ENCODE data around the gene PMVK.

The PMVK gene

DNA sequence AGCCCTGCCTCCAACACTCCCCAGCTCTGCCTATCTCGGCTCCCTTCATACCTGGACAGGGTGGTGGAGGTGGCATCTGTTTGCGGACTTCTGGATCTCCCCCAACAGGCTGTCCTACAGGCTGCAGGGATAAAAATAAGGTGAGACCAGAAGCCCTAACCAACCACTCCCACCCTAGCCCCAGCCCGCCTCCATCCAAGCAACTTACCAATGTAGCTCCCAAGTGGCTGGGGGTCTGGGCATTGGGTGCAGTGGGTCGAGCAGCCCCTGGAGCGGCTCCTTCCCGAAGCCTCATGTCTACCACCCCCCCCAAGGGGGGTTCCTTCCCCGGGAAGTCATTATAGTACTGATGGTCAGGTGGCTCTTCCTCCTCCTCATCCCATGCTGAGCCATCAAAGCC is 29.6 kb upstream of the PMVK start:
- DNase-seq = no peak

DNA sequence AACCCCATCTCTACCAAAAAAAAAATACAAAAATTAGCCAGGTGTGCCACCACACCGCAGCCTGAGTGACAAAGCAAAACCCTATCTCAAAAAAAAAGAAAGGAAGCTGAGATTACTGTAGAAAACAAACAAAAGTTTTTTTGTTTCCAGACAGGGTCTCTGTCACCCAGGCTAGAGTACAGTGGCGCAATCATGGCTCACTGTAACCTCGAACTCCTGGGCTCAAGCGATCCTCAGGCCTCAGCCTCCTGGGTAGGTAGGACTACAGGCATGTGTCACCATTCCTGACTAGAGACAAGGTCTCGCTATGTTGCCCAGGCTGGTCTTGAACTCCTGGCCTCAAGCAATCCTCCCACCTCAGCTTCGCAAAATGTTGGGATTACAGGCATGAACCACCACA is 27.8 kb upstream of the PMVK start:
- DNase-seq = no peak

DNA sequence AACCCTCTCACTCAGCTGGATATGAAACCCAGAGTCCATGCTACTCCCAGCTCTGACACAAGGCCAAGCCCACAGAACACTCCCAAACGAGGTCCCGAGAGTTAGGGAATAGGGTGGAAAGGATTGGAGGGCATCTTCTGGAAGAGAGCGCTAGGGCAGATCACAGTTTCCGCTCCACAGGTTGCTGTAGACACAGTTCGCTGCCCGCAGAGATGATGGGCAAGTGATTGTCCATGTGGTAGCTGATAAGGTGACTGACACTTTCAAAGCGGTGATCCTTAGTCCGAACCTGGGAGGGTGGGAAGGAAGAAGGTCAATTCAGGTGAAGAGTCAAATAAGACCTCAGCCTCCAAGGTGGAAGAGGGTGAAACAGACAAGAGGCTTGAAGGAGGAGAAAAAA is 27.1 kb upstream of the PMVK start:
- no peak for DNase-seq

DNA sequence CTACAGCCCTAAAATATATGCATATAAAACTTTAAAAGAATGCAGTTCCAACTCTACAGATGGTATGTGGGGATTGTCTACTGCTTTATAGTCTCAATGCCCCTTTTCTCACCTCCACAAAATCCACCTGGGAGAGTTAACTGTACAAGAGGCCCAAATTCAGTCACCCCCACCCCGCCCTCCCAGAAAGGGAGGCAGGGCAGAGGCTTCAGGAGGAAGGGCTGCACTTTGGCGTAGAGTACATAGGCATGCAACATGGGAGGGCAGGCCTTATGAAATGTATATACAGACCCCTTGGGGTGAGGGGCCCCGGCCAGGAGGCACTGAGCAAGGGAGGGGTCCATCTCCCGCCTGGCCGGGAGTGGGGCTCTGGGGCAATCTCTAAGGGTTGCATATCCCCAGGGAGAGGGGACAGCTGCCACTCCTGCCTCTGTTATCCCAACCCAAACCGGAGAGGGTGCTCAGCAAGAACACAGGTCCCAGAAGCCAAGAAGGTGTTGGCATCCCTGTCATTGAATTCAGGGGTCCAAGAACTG is 26.3 kb upstream of the PMVK start:
- DNase-seq = no peak

DNA sequence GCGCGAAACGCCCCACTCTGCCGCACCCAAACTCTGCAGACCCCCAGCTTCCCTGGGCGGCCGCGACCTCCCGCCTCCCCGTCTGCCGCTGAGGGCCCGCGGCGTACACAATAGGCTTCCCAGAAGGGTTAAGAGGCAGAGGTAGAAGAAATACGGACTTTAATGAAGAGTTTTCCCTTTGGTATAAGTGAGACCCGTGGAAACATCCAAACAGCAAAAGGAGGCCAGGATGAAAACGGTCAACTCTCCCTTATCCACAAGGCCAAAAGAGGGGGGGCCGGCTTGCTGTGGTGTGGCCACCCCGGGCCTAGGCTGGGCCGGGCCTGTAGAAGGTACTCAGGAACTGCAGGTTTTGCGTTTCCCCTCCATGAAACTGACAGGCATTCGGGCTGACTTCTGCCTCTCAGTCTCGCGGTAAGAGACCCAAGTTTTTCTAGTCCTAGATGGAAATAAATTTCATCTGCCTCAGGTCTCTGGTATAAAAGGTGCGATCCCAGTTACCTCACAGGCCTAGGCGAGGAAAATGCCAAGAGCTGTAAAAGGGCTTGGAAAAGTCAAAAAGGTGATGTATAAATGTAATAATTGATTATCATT is 25.7 kb upstream of the PMVK start:
- no peak for DNase-seq

DNA sequence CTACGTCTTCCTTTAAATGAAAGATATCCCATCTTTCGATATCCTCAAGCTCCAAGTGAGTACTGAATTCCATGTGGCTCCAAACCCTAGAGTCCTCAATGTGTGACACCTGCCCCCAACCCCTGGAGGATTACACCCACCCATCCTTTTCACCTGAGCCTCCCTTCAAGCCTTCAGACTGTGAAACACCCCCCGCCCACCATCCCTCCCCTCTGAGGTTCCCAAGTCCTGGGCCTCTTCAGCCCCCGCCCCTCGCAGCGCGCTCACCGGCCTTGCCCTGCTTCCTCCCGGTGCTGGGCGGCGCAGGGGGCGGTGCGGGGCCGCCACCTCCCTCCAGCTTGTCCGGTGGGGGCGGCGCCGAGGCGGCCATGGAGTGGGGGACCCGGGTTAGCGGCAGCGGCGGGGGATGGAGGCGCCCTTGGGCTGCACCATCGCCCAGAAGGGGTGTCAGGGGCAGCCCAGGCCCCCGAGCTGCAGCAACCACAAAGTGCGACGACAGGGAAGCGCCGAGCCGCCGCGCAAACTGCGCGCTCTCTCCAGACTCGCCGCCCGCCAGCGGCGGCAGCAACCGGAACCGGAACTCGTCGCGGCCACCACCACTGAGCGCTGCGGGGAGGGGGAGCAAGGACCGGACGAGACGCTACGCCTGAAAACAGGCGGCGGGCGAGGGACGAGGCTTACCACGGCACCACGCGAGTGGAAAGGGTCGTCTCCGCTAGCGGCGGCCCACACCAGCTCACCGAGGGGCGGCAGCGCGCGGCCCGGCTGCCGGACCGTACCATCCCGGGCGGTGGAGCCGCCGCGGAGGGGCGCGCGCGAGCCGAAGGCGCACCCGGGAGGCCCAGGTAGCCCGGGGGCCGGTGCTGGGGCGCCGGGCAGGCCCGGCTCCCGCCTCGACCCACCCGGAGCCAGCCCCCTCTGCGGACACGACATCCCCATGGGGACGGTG is 25.0 kb upstream of the PMVK start, which contains the start of gene PYGO2:
TSS of gene PYGO2 (minus strand) at position 576 of the 949 bp plus-strand sequence. CDS start at position 370, 206 bp downstream.
- peak; percentile 79 for DNase-seq

DNA sequence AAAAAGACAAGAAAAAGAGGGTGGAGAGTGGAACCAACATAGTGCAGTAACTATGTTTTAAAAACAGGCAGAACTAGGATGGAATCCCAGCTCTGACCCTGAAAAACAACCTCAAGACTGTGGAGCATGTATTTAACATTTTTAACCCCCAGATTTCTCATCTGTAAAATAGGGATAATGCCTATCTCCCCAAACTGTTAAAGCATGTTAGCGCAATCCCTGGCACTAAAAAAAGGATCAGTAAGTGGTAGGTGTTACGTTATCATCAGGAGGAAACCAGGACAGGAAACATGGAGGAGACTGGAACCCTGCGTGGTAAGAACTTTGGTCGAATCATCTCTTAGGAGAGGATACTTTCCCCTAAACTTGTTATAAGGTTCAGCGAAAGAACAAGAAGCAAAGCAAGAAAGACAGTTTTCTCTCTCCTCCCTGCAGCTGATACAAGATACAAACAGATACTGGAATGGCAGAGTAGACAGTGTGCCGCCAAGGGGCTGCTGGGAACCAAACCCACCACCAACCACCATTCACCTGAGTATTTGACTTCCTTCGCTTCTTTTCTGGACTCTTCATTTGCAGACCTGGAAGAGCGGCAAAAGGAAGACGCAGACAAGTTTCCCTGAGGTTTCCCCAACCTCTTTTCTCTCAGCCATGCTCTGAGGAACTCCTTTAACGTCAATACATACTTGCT is 24.1 kb upstream of the PMVK start:
- no peak for DNase-seq

DNA sequence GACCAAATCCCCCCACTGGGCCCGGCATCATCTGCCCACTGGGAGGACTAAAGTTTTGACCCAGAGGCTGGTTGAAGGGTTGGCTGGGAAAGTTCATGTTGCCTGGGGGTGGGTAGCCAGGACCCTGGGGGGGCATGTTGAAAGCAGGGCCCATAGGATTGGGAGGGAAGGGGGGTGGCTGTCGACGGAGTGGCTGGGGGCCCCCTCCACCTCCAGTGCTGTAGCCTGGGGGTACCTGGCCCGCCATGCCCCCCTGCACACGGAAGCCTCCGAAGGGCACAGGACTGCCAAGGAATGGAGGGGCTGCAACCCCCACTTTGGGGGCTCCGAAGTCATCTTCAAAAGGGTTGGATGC is 22.9 kb upstream of the PMVK start:
- DNase-seq = no peak

DNA sequence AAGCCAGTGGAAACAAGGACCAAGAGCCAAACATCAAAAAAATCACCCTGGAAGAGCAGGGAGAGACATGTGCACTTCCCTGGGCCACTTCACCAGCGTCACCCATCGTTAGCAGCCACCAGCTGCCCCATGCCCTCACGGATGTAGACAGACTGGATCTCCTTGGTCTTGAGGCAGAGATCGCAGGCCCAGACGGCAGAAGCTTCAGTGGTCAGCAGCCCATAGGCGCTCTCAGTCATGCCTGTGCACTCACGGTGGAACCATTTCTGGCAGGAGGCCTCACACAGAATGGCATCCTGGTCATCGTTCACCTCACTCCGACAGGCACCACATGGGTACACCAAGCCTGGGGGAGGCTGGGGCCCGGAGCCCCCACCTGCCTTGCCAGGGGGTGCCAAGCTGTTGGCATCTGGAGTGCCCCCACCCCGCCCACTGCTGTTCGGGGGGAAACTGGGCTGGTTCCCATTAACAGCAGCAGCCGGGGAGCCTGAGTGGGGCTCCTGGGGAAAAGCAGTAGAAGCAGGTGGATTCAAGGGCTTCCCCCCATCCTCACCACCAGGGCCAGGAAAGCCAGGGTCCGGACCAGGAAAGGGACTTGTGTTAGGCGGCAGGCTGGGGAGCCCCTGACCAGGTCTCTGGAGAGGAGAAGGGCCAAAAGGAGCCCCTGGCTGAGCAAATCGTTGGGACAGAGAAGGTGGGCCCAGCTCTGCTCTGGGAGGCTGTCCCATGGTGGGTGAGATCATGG is 22.3 kb upstream of the PMVK start:
- no peak for DNase-seq

DNA sequence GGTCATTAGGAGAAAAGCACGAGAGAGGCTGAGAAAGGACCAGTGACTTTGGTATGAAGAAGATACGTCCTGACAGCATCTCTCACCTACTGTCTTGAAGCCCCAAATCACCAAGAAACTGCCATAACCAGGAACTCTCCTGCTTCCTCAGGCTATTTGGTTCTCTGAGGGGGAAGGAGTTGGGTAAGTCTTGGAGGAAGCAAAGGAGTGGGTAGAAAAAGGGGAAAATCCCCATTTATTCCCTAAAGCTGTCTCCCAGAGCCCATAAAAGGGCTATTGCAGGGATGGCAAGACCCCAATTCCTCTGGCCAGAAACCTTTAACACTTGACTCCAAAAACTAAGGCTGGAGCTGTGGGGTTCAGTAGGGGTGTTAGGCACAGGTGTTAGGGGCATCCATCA is 21.5 kb upstream of the PMVK start:
- no peak for DNase-seq

DNA sequence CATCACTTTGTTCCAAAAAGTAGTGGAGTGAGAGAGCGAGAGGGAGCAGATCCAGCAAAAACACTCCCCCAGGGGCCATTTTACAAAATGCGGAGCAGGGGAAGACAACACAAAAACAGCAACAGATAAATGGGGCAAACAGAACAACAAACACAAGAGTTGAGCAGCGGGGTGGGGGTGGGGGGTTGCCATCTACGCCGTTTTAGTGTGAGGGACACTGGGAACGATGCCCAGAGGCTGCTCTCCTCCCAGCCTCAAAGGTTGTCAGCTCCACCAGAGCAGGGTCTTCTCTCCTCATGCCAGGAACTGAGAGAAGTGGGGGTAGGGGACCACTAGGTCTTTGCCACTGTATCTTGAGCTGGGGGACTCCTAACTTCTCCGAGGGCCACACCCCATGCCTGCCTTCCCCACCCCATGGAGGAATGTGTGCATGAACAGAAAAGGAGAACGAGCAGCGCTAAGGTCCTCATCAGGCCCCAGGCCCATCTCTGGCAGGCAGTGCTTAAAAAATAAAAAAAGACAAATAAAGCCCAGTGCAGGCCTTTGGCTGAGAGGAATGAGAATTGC is 20.7 kb upstream of the PMVK start:
- no peak for DNase-seq

DNA sequence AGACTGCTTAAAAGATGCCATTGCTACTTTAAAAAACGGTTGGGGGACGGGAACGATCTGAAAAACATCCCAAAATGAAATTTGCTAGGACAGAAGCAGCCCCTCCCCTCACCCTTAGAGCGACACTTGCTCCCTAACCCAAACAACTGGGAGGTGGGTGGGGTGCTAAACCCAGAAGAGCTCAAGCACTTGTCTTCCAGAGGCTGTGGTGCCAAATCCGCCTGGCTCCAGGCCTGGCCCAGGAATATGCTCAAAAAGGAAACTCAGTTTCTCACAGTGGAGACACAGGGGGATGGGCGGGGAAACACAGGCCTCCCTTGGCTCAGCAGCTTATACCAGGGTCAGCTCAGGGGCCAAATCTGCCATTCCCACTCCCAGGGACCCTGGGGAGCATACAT is 20.0 kb upstream of the PMVK start:
- DNase-seq = no peak

DNA sequence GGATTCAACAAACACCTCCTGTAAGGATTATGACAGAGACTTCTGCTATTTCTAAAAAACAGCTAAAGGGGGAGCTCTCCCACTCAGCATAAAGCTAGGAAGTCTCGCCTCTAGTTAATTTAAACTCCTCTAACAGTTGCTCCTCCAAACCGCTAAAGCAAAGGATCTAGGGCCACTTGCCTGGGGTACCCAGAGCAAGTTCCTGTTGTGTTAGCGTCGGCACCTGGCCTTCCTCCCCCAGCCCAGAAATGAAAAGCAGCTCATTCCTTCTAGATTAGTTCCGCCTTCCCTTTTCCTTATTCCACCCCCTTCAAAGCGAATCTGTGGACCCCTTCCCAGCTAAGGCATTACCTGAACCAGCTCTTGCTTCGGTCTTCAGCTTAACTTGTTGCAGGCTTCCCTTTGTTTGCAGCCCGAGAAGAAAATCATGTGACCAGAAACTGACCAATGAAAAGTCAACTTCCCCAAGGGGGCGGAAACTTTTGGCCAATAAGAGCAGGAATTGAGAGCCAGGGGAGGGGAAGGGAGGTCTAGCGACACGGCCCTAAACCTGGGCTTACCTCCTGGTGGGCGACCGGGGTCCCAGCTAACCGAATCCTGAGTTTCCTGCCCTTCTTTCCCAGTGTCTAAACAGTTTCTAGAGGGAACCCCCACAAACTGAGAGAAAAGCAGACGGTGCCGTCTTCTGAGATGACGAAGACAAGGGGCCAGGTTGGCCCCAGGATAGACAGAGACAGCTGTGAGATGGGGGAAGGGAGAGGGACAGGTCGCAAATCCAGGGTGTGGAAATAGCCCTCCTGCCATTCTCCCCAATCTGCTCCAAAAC is 19.4 kb upstream of the PMVK start, which contains the start of gene PBXIP1:
TSS of gene PBXIP1 (minus strand) at position 382 of the 826 bp plus-strand sequence. CDS start 2,378 bp downstream, outside the sequence.
- peak; percentile 71 for DNase-seq

DNA sequence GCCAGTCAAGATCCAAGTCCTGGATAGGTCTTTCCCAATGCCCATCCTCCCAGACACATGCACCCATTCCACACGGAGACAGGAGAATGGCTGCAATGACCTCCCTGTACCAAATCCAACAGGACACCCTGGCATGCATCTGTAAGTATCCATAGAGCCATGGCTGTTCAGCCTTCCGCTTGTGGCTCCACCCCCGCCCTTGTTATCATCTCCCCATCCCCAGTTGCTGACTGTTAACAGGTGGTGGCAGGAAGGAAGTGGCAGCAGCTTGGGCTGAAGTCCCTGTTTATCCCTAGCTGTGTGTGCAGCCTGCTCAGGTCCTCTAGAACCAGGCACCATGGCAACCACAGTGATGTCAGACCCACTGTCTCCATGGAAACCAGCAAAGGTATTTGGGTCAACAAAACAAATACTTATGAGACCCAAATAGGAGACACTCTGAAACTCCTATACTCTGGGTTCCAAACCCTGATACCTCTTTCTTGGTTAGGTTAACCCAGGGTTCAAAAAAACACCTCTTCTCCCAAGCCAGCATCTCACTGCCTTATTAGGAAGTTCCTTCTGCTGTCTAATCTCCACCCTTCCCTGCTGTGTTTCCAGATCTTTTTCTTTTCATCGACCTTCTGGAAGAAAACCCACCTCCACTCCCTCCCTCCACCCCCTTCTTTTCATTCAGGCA is 18.7 kb upstream of the PMVK start:
- peak; percentile 80 for DNase-seq

DNA sequence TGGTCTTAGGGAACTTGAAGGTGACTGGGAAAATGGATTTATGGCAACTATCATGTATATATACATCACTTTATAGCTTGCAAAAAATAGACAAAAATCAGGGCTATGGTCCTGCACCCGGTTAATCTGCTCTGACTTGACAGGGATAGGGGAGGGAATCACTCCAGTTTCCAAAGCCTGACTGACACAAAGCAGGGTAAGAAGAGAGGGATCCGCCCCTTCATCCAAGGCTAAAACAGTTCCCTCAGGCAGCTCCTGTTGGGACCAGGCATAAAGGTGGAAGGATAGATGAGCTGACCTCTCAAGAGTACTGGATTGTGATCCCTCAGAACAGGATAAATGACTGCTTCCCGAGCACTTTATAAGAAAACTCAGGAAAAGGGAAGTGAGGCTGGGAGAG is 18.0 kb upstream of the PMVK start:
- no peak for DNase-seq

DNA sequence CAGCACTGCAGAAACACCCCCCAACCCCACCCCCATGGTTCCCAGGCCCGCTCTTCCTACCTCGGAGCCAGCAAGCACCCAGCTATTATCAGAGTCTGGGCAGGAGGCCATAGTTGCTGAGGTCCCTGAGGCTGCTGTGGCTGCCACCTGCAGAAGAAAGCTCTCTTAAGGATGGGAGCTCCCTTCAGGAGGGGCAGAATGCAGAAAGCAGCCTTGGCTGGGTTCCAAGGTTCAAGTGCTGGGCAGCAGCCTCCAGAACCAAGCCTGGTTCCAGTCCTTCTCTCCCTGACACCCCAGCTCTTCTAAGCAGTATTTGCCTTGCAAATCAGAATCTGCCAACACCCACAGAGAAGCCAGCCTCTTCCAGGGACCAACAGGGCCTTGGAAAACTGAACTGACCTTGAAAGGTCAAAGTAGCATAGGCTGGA is 17.1 kb upstream of the PMVK start:
- DNase-seq = no peak

DNA sequence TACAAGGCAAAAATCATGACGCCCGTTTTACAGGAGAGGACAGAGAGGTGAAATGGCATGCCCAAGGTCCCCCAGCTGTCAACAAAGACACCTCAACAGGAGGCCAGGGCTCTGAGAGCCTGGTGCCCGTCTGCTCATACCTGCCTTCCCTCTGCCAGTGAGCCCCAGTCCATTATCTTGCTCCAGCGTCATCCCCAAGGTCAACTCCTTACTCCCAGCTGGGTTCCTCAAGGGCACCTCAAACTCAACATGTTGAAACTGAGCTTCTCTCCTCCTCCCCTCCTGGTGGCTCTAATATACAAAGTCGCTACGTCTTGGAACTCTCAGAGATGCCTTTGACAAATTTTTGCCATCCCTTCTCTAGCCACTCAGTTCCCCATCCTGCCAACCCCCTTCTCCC is 16.1 kb upstream of the PMVK start:
- DNase-seq = no peak

DNA sequence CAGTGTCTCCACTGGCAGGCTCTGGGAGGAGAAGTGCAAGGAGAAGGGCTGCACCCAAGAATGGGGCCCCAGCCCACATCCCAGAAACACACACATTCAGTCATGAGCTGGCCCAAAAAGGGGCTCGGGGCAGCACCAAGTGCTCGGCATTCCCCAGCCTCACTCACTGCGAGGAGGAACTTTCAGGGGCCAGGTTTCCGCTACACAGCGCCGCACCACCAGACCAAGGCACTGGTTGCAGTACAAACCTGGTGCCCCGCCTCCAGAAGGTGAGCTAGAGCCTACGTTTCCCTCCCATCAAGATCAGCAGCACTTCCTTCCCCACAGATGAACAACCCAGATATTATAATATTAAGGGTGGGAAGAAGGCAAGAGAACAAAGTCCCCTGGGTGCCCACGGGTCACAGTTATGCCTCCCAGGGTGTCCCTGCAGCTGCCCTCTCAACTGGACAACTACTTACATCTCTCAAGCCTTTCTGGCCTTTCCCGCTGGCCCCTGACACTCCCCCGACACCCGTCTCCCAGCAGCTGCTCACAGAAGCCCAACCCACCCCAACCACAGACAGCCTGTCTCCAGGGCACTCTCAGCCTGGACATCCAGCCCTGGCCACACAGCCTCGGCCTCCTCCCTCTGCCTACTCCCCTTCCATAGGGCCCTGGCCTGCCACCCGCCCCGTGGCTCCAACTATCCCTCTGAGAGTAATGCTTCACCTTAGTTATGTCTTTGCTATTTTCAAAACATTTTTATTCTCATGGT is 15.6 kb upstream of the PMVK start:
- peak; percentile 58 for DNase-seq

DNA sequence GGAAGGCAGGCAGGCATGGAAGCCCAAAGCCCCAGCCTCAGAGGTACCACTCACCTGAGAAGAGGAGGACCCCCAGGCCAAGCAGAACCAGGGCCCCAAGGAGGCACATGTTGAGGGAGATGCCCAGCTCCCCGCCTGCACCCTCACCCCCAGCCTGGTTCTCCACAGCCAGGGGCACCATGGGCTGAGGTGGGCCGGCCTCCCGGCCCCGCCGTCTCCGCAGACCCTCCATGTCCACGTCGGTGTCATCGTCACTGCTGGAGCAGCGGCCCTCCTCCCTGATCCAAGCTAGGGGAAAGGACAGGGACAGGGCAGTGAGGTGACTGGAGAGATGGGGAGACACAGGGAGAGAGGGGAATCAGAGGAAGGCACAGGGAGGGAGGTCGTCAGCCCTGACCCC is 11.6 kb upstream of the PMVK start:
- no peak for DNase-seq
